Aorta (tissue), 5 donors: ENCODE results near the gene OR6C3. TPM values are rescaled to one million over a fixed set of nuclear protein-coding genes. Genes with fewer than 3 reads are reported as not detected.

Experiments used
- ATAC-seq: fragments of 200-7000 bp; cut with Tn5 transposase; one replicate; pipeline ENCODE4 v1.9.1; 2022; ENCODE audit warnings: moderate library complexity; ENCODE audit not compliant: low FRiP score
- DNase-seq, 2 donors: peaks; one replicate each; pipeline ENCODE4 v3.0.0-alpha.2; 2020
- H3K27ac ChIP-seq, 2 donors: one replicate each; pipeline ENCODE4 v1.5.1; 2013; ENCODE audit warnings: low read length in 2 of 2, mild to moderate bottlenecking in 2 of 2, moderate library complexity in 2 of 2, control low read depth in 1 of 2, inconsistent platforms in 1 of 2, low read depth in 1 of 2
- H3K27me3 ChIP-seq, 2 donors: one replicate each; pipeline ENCODE4 v1.6.1; 2013; ENCODE audit warnings: control low read depth in 1 of 2, low read length in 1 of 2, mild to moderate bottlenecking in 1 of 2, moderate library complexity in 1 of 2; ENCODE audit not compliant: insufficient read depth in 2 of 2, control insufficient read depth in 1 of 2
- H3K36me3 ChIP-seq, 2 donors: one replicate each; pipeline ENCODE4 v1.6.1; 2013; ENCODE audit warnings: control low read depth in 1 of 2, low read length in 1 of 2, mild to moderate bottlenecking in 1 of 2; ENCODE audit not compliant: insufficient read depth in 2 of 2, control insufficient read depth in 1 of 2
- H3K4me1 ChIP-seq, 2 donors: one replicate each; pipeline ENCODE4 v1.6.1; 2013; ENCODE audit warnings: low read length in 2 of 2, control low read depth in 1 of 2, mild to moderate bottlenecking in 1 of 2, moderate library complexity in 1 of 2; ENCODE audit not compliant: insufficient read depth in 2 of 2, control insufficient read depth in 1 of 2
- H3K4me3 ChIP-seq, 2 donors: one replicate each; pipeline ENCODE4 v1.5.1; 2013; ENCODE audit warnings: low read length in 2 of 2, control low read depth in 1 of 2, mild to moderate bottlenecking in 1 of 2
- H3K9me3 ChIP-seq: one replicate; pipeline ENCODE4 v1.6.1; 2013; ENCODE audit warnings: mild to moderate bottlenecking, low read length; ENCODE audit not compliant: control insufficient read depth
- WGBS, 2 donors: extraction: QIAGEN DNeasy Blood & Tissue Kit; methylation state at CpG; one replicate each; pipeline ENCODE4 v1.1.7; 2013; 5-methylcytosine and 5-hydroxymethylcytosine counted together
- intact Hi-C, 2 donors: fragments of 100-400 bp; cut with DNase I; formaldehyde crosslinking; loops; one replicate each; pipeline versions ENCODE4 v1.14.2 to v1.15.0; 2022
- polyA plus RNA-seq, 2 donors: library from polyadenylated mRNA; stranded (reverse); fragments of 200-250 nt; gene quantifications; one replicate each; pipeline ENCODE4 v1.2.3, GENCODE V29; 2013
- total RNA-seq, 2 donors: library from RNA; stranded (reverse); fragmentation: NEBNext Ultra II Directional; extraction: Animal tissue kit (Norgen Biotek cat#: 25700); gene quantifications; one replicate each; pipeline ENCODE4 v1.2.1, GENCODE V29; 2021
- donor health status: healthy with polysubstance abuse.
- donor health status: Bipolar disorder and iron deficiency.
- donor health status: DM: no; HTN: no; CAD: no.
- donor health status: DM: no; HTN: no; CAD: no.
- donor health status: DM: yes; HTN: yes; CAD: no.

The OR6C3 gene
- total and polyA plus RNA-seq, 4 donors = not detected

- DNase-seq (no peak), ATAC-seq (no peak)
- Histone ChIP-seq H3K4me3 (no peak within 1 kb of the TSS), H3K9me3 (no peaks in the 10 kb centered on the region), H3K27ac (no peak within 1 kb of the TSS), H3K4me1 (no peaks in the 10 kb centered on the region), H3K27me3 (no peaks in the 10 kb centered on the region), H3K36me3 (no peaks in the 10 kb centered on the region)
- intact Hi-C loops = no loop called here
- whole genome bisulfite sequencing, 2 donors = 83 to 85% methylated on average over 4 of the region's 4 CpGs
These were observed 32.1 kb downstream of the OR6C3 start, which contains the start of gene OR6C75 for GRCh38 chr12:55362675-55363074. TSS of gene OR6C75 (plus strand) at chr12:55362975. CDS start at chr12:55365111, 2,136 bp downstream.

DNA sequence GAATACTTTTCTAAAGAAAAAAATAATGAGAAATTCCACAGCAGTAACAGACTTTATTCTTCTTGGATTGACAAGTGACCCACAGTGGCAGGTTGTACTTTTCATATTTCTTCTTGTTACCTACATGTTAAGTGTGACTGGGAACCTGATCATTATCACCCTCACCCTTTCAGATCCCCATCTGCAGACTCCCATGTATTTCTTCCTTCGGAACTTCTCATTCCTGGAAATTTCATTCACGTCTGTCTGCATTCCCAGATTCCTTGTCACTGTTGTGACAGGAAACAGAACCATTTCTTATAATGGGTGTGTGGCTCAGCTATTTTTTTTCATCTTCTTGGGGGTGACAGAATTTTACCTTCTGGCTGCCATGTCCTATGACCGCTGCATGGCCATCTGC lies 34.5 kb downstream of the OR6C3 start:
- intact Hi-C loops = no loop called here
- Histone ChIP-seq H3K4me3 (no peak overlapping the region), H3K27ac (no peak overlapping the region), H3K36me3 (no peaks in the 10 kb centered on the region), H3K9me3 (no peaks in the 10 kb centered on the region), H3K27me3 (no peaks in the 10 kb centered on the region), H3K4me1 (no peaks in the 10 kb centered on the region)
- ATAC-seq (no peak), DNase-seq (no peak)
- WGBS, 2 donors = 56 to 59% methylated on average over 3 of the region's 3 CpGs

GRCh38 chr12:55372521-55372920 lies 42.0 kb downstream of the OR6C3 start:
- intact Hi-C loops = no loop called here
- H3K27ac ChIP-seq = no peak overlapping the region
- 68 to 80% methylated on average over 4 of the region's 4 CpGs for WGBS, 2 donors

More at GRCh38 chr12:55372521-55372920, 42.0 kb downstream of the OR6C3 start:
- ATAC-seq (no peak), DNase-seq (no peak)
- H3K4me1 ChIP-seq = no peaks in the 10 kb centered on the region
- H3K36me3 ChIP-seq = no peaks in the 10 kb centered on the region
- peaks cover 1% of the 10 kb centered on the region for H3K9me3 ChIP-seq
- no peaks in the 10 kb centered on the region for H3K27me3 ChIP-seq
- H3K4me3 ChIP-seq = no peak overlapping the region

Other genes with a start within 250 kb of the OR6C3 start
- not detected for gene OR9K2, start 204.3 kb upstream of the OR6C3 start, total RNA-seq
- not detected for gene OR9K2, start 204.3 kb upstream of the OR6C3 start, polyA plus RNA-seq
- gene OR10A7, start 109.7 kb upstream of the OR6C3 start, total RNA-seq = not detected
- not detected for gene OR10A7, start 109.7 kb upstream of the OR6C3 start, polyA plus RNA-seq
- not detected for gene OR6C74, start 86.1 kb upstream of the OR6C3 start, total RNA-seq
- gene OR6C74, start 86.1 kb upstream of the OR6C3 start, polyA plus RNA-seq = not detected
- not detected for gene OR6C6, start 34.2 kb upstream of the OR6C3 start, total RNA-seq
- not detected for gene OR6C6, start 34.2 kb upstream of the OR6C3 start, polyA plus RNA-seq
- gene OR6C1, start 16.4 kb upstream of the OR6C3 start, total RNA-seq = not detected
- gene OR6C1, start 16.4 kb upstream of the OR6C3 start, polyA plus RNA-seq = not detected
- gene OR6C75, start 32.2 kb downstream of the OR6C3 start, total RNA-seq = not detected
- not detected for gene OR6C75, start 32.2 kb downstream of the OR6C3 start, polyA plus RNA-seq
- not detected for gene OR6C65, start 69.8 kb downstream of the OR6C3 start, total RNA-seq
- not detected for gene OR6C65, start 69.8 kb downstream of the OR6C3 start, polyA plus RNA-seq
- not detected for gene OR6C76, start 95.5 kb downstream of the OR6C3 start, total RNA-seq
- not detected for gene OR6C76, start 95.5 kb downstream of the OR6C3 start, polyA plus RNA-seq
- not detected for gene OR6C2, start 113.3 kb downstream of the OR6C3 start, total RNA-seq
- not detected for gene OR6C2, start 113.3 kb downstream of the OR6C3 start, polyA plus RNA-seq
- not detected for gene OR6C70, start 139.4 kb downstream of the OR6C3 start, total RNA-seq
- not detected for gene OR6C70, start 139.4 kb downstream of the OR6C3 start, polyA plus RNA-seq
- gene OR6C68, start 161.6 kb downstream of the OR6C3 start, total RNA-seq = not detected
- gene OR6C68, start 161.6 kb downstream of the OR6C3 start, polyA plus RNA-seq = not detected
- not detected for gene OR6C4, start 218.9 kb downstream of the OR6C3 start, total RNA-seq
- gene OR6C4, start 218.9 kb downstream of the OR6C3 start, polyA plus RNA-seq = not detected
- gene OR2AP1, start 241.7 kb downstream of the OR6C3 start, total RNA-seq = not detected
- not detected for gene OR2AP1, start 241.7 kb downstream of the OR6C3 start, polyA plus RNA-seq